ENCODE data around the gene ADGRF1. TPM values are rescaled to one million over a fixed set of nuclear protein-coding genes. Genes with fewer than 3 reads are reported as not detected.

ADGRF1 gene
- polyA plus RNA-seq, 1 experiment = not detected

- Histone ChIP-seq H3K27me3 (ENCODE audit: control insufficient read depth, insufficient read depth, low read length) (peaks cover 16% of the 10 kb centered on the region), H3K27ac (ENCODE audit: low read depth, low read length) (no peak overlapping the region), H3K9me3 (ENCODE audit: control insufficient read depth, insufficient read depth, low read length) (no peaks in the 10 kb centered on the region), H3K4me3 (ENCODE audit: low read depth, low read length) (no peak overlapping the region)
- no peak for TF ChIP-seq CTCF (IDR thresholded peaks at IDR 0.05; ENCODE audit: low read depth, low read length)
- CTCF ChIA-PET = no interaction called here
- no peak for DNase-seq (ENCODE audit: low read depth, low spot score)
- POLR2A ChIA-PET = no interaction called here
Observed at GRCh38 chr6:47075741-47076421, 33.7 kb upstream of the ADGRF1 start.

- Histone ChIP-seq H3K4me3 (ENCODE audit: low read depth, low read length) (no peak overlapping the region), H3K9me3 (ENCODE audit: control insufficient read depth, insufficient read depth, low read length) (no peaks in the 10 kb centered on the region), H3K27ac (ENCODE audit: low read depth, low read length) (no peak overlapping the region), H3K27me3 (ENCODE audit: control insufficient read depth, insufficient read depth, low read length) (peaks cover 14% of the 10 kb centered on the region)
- TF ChIP-seq CTCF (IDR thresholded peaks at IDR 0.05; ENCODE audit: low read depth, low read length) = no peak
- ChIA-PET POLR2A (no interaction called here), CTCF (interaction anchor here (1.0 kb wide), 1 partner anchor 172 kb away, joined by 3 read pairs; no protein-coding TSS in a partner anchor)
- DNase-seq (ENCODE audit: low read depth, low spot score) = no peak
Observed at GRCh38 chr6:47075168-47075567, 33.0 kb upstream of the ADGRF1 start.

- POLR2A ChIA-PET = no interaction called here
- no peak for DNase-seq (ENCODE audit: low read depth, low spot score)
- Histone ChIP-seq H3K9me3 (ENCODE audit: control insufficient read depth, insufficient read depth, low read length) (no peaks in the 10 kb centered on the region), H3K27me3 (ENCODE audit: control insufficient read depth, insufficient read depth, low read length) (peaks cover 14% of the 10 kb centered on the region), H3K4me3 (ENCODE audit: low read depth, low read length) (no peak overlapping the region), H3K27ac (ENCODE audit: low read depth, low read length) (no peak overlapping the region)
- peak; percentile 36 for TF ChIP-seq CTCF (IDR thresholded peaks at IDR 0.05; ENCODE audit: low read depth, low read length)
- CTCF ChIA-PET = interaction anchor here (0.7 to 1.3 kb wide), 3 partner anchors 9 to 224 kb away, joined by 3 to 4 read pairs (median 4); no protein-coding TSS in a partner anchor
Observed at GRCh38 chr6:47073125-47074110, 31.3 kb upstream of the ADGRF1 start.

- peaks cover 14% of the 10 kb centered on the region for H3K27me3 ChIP-seq (ENCODE audit: control insufficient read depth, insufficient read depth, low read length)
- no peaks in the 10 kb centered on the region for H3K9me3 ChIP-seq (ENCODE audit: control insufficient read depth, insufficient read depth, low read length)
- DNase-seq (ENCODE audit: low read depth, low spot score) = no peak
- no peak overlapping the region for H3K4me3 ChIP-seq (ENCODE audit: low read depth, low read length)
- H3K27ac ChIP-seq (ENCODE audit: low read depth, low read length) = no peak overlapping the region
- CTCF ChIA-PET = interaction anchor here (0.7 to 1.3 kb wide), 3 partner anchors 10 to 25 kb away, joined by 3 to 4 read pairs (median 4); no protein-coding TSS in a partner anchor
- POLR2A ChIA-PET = no interaction called here
- TF ChIP-seq CTCF (IDR thresholded peaks at IDR 0.05; ENCODE audit: low read depth, low read length) = no peak
Observed at GRCh38 chr6:47072667-47073066, 30.5 kb upstream of the ADGRF1 start.

GRCh38 chr6:47071681-47072080 lies 29.5 kb upstream of the ADGRF1 start:
- TF ChIP-seq CTCF (IDR thresholded peaks at IDR 0.05; ENCODE audit: low read depth, low read length) = no peak
- no peak for DNase-seq (ENCODE audit: low read depth, low spot score)
- Histone ChIP-seq H3K9me3 (ENCODE audit: control insufficient read depth, insufficient read depth, low read length) (no peaks in the 10 kb centered on the region), H3K4me3 (ENCODE audit: low read depth, low read length) (no peak overlapping the region), H3K27ac (ENCODE audit: low read depth, low read length) (no peak overlapping the region), H3K27me3 (ENCODE audit: control insufficient read depth, insufficient read depth, low read length) (peaks cover 10% of the 10 kb centered on the region)
- POLR2A ChIA-PET = no interaction called here
- CTCF ChIA-PET = no interaction called here
